Pons (tissue), 1 donor: ENCODE data around the gene EP400.
"Not testable (repeated sequence)": the region's sequence is repeated elsewhere in the genome, so short reads cannot be mapped to it uniquely, and the experiment has no call there.

ENCODE experiments used
- DNase-seq: peaks from one replicate; pipeline ENCODE4 v3.0.0-alpha.2; 2016; ENCODE audit warnings: low spot score

Gene EP400

DNA sequence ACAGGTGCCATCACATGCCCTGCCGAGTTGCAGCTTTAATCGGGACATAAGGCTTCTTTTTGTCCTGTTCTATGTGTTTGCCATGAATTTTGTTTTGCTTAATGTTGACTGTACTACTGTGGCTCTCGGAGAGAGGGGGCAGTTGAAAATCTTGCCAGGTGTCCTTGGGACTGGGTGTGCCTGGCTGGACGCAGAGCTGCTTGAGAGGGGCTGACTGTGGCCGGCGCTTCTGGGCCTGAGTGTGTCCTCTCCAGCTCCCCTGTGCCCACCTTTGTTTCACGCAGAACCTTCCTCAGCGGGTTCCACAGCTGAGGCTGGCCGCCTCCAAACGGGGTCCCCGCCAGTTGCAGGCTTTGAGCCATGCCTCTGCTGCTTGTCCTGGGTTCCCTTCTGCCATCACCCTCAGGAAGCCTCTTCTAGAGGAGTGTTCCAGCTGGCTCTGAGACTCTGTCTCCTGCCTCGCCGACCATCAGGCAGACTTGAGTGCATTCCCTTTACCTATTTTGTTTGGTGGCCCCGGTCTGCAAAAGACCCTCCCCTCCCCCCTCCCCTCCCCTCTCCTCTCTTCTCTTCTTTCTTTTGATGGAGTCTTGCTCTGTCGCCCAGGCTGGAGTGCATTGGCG lies 144.6 kb downstream of the EP400 start:
- DNase-seq = no peak

- no peak for DNase-seq
These were observed 146.0 kb downstream of the EP400 start for GRCh38 chr12:132095520-132096409.

GRCh38 chr12:132099739-132100138 lies 150.0 kb downstream of the EP400 start:
- DNase-seq = no peak

DNA sequence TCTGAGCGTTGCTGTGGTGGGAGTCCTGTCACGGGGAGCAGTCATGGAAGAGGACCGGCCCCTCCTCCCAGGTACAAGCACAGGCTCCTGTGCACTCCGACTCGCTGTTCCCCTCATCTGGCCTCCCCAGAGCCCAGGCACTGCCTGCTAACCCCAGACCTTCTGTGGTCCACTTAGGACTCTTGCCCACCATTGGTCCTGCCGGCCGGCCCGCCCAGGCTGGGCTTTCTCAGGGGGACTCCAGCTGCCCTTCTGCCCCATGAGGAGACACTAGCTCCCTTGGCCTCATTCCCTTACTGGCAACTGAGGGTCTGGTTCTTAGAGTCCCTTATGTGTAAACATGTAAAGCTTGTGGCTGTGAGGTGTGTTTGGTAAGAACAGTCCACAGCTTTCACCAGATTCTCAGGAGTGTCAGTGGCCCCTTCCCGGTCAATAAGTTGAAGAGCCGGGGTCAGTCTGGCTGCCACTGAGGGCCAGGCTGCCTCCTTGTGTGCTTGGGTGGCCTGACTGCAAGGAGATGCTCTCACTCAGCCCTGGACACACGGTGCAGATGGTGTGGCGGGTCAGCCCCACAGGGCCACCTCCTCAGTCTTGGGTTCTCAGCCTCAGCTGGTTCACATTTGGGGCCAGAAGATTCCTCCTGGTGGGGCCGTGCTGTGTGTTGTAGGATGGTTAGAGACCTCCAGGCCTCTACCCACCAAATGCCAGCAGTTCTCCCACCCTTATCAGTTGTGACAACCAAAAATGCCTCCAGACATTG lies 150.7 kb downstream of the EP400 start:
- no peak for DNase-seq

GRCh38 chr12:132102297-132102696 lies 152.6 kb downstream of the EP400 start:
- no peak for DNase-seq

DNA sequence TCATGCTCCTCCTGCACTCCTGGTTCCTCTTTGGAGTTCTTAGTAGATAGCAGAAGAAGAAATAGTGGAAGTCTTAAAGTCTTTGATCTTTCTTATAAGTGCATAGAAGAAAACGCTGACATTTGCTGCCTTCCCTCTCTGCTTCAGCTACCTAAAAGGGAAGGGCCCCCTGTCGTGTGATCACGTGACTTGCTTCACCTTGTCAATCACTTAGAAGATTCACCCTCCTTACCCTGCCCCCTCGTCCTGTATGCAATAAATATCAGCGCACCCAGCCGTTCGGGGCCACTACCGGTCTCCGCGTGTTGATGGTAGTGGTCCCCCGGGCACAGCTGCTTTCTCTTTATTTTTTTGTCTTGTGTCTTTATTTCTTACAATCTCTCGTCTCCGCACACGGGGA lies 153.3 kb downstream of the EP400 start:
- DNase-seq = not testable (repeated sequence)

- DNase-seq = no peak
These were observed 154.0 kb downstream of the EP400 start for GRCh38 chr12:132103542-132104308.

- DNase-seq = no peak
These were observed 155.7 kb downstream of the EP400 start for GRCh38 chr12:132105467-132105866.

GRCh38 chr12:132106921-132107320 lies 157.2 kb downstream of the EP400 start:
- no peak for DNase-seq

DNA sequence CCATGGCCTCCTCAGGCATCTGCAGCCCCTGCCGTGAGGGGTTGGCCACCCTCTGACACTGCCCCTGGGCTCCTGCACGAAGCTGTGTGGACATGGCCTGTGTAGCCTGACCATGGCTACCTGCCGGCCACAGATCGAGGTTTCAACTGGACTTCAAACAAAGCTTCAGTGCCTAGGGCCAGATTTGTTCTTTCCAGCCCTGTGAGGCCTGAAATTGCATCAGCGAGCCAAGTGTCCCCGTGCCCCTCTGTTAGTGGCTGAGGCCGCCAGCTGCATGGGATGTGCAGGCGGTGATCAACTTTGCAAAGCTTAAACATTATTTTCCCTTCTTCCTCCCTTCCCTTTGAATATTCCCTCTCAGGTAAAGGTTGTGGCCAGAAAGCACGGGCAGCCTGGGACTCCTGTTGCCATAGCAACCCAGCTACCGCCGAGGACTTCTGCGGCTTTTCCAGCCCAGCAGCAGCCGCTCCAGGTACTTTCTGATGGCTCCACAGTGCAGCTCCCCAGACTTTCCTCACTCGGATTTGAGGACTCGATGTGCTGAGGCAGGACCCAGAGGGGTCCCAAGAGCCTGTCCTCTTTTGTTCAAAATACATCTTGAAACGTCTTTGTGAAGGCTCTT lies 158.6 kb downstream of the EP400 start:
- no peak for DNase-seq

DNA sequence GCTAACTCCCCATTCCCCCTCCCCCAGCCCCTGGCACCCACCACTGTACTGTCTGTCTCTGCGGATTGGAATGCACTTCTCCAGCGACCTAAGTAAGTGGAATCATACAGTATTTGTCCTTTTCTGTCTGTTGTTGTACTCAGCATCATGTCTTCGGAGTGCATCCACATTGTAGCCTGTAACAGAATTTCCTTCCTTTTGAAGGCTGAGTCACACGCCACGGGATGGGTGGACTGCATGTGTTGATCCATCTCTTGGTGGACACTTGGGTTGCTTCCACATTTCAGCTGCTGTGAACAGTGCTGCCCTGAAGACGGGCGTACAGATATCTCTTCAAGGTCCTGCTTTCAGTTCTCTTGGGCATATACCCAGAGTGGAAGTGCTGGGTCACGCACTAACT lies 160.0 kb downstream of the EP400 start:
- no peak for DNase-seq

- no peak for DNase-seq
These were observed 160.9 kb downstream of the EP400 start for GRCh38 chr12:132110677-132111076.

- no peak for DNase-seq
These were observed 162.0 kb downstream of the EP400 start for GRCh38 chr12:132111654-132112304.

DNA sequence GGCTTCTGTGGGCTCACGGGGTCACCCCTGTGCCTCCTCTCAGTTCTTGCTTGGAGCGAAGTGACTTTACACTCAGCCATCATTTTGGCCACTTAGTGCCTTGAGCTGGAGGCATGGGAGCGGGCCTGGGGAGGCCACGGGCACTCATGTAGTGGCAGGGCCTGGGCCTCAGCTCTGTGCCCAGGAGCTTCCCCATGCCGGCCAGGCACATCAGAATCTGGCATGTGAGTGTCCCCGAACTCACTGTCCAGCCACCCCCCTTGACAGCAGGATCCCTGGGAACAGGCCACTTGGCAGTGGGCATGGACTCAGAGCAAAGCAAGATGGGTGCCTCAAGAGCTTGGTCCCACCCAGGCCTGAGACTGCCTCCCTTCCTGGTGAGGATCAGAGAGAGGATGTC lies 164.9 kb downstream of the EP400 start:
- DNase-seq = no peak

- no peak for DNase-seq
These were observed 165.8 kb downstream of the EP400 start for GRCh38 chr12:132115500-132115899.

- DNase-seq = no peak
These were observed 167.2 kb downstream of the EP400 start for GRCh38 chr12:132116709-132117557.

DNA sequence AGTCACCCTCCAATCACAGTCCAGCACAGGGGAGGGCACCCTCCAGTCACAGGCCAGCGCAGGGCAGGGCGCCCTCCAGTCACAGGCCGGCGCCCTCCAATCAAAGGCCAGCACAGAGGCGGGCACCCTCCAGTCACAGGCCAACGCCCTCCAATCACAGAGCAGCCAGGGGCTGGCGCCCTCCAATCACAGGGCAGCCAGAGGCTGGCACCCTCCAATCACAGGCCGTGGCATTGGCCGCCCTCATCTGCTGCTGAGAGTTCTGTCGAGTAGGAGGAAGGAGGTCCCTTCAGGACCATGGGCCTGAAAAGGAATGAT lies 167.8 kb downstream of the EP400 start:
- DNase-seq = no peak

- DNase-seq = no peak
These were observed 169.1 kb downstream of the EP400 start for GRCh38 chr12:132118876-132119275.

DNA sequence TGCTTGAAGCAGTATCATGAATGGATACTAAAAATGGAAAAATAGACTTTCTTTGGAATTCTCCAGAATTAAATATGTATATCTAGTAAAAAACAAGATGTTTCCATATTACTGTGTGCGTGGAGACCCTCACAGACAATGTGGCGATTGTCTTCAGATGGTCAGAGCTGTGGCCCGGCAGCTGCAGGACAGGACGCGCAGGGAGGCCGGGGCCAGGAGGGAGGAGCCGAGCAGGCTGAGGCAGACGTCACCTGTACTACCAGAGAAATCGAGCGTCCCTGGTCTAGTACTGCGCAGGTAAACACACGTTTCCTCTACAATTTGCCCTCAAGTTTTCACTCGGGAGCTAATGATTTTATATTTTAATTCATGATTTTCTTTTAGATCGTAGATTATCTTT lies 171.5 kb downstream of the EP400 start:
- DNase-seq = no peak
